Activated naive CD8-positive, alpha-beta T cell treated with anti-CD3 and anti-CD28 coated beads for 36 hours (primary cell): ENCODE data around the gene FBXL13. TPM values are rescaled to one million over a fixed set of nuclear protein-coding genes. Genes with fewer than 3 reads are reported as not detected.
"Not testable (repeated sequence)": the region's sequence is repeated elsewhere in the genome, so short reads cannot be mapped to it uniquely, and the experiment has no call there.

Source experiments
- DNase-seq: peaks from one replicate; pipeline ENCODE4 v3.0.0; 2021
- H3K27ac Mint-ChIP-seq: one replicate; pipeline ENCODE4 v1.8.0; 2022; ENCODE audit warnings: mild to moderate bottlenecking, moderate library complexity, mixed read lengths
- H3K27me3 Mint-ChIP-seq: one replicate; pipeline ENCODE4 v1.8.0; 2022; ENCODE audit warnings: mild to moderate bottlenecking, mixed read lengths
- H3K36me3 Mint-ChIP-seq: one replicate; pipeline ENCODE4 v1.8.0; 2021; ENCODE audit warnings: mild to moderate bottlenecking, mixed read lengths
- H3K4me1 Mint-ChIP-seq: one replicate; pipeline ENCODE4 v1.8.0; 2021; ENCODE audit warnings: mixed read lengths
- H3K4me3 Mint-ChIP-seq: one replicate; pipeline ENCODE4 v1.8.0; 2022; ENCODE audit warnings: mild to moderate bottlenecking, moderate library complexity, mixed read lengths
- H3K9me3 Mint-ChIP-seq: one replicate; pipeline ENCODE4 v1.8.0; 2022; ENCODE audit warnings: mixed read lengths
- total RNA-seq, 2 experiments: library from RNA; stranded (reverse); gene quantifications; one replicate each; pipeline ENCODE4 v1.2.3, GENCODE V29; 2021

FBXL13 gene
- under 1 TPM; 0.78 to 0.82 TPM for total RNA-seq

DNA sequence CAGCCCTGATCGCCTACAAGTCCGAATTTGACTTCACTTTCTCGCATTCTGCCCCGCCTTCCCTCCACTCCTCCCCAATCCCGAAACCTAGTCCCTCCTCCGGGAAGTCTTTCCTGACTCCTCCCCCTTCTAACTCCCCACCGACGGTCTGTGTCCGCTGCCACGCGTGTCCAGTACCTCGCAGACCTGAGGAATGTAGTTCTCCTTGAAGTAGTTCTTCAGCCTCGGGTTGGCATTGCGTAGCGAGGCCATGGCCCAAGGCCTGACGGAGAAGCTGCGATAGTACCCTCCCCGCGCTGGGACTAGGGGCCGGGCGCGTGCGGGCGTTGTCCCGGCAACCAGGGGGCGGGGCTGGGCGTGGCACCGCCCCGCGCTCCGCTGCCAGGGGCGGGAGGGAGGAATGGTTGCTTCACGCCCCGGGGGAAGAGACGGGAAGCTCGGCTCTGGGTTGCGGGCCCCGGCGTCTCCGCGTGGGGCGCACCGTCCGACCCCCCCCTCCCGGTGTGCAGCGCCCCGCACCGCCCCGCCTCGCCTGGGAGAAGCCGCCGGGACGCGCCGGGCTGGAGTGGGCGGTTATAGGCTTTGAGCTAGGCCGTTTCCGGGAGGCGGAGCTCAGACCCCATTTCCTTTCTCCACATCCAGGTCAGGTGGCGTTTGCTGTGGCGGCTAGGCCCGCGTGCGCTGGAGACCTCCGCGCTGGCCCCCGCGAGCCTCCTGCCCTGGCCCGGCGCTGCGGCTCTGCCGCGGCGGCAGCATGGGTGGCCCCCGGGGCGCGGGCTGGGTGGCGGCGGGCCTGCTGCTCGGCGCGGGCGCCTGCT is at the start of gene FBXL13, which contains the start of gene ARMC10:
FBXL13 (minus strand) TSS at position 278 of the 818 bp plus-strand sequence.
ARMC10 (plus strand) TSS at position 622 of the 818 bp plus-strand sequence; CDS start at position 755, 133 bp downstream.
- H3K4me1 Mint-ChIP-seq: peaks cover 38% of the 10 kb centered on the region
- H3K4me3 Mint-ChIP-seq: peak within 1 kb of the TSS; percentile 95
- H3K27me3 Mint-ChIP-seq: no peaks in the 10 kb centered on the region
- peaks cover 15% of the 10 kb centered on the region for H3K36me3 Mint-ChIP-seq
- H3K27ac Mint-ChIP-seq: peak within 1 kb of the TSS; percentile 94
- peak; percentile 90 for DNase-seq
- no peaks in the 10 kb centered on the region for H3K9me3 Mint-ChIP-seq

DNA sequence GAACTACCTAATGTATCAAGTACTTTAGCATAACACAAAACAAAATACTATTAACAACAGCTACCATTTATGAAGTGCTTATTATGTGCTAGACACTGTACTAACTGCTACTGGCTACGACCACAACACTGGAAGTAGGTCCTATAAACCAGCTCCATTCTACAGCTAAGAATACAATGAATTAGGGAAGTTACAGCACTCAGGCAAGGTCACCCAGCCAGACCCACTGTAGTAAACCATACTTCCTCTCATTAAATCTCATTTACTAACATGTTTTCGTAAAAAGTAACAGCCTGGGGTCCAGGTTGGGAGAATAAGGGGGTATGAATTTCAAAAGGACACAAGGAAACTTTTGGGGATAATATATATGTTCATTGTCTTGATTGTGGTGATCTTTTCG is 48.9 kb upstream of the FBXL13 start:
- H3K4me1 Mint-ChIP-seq: no peaks in the 10 kb centered on the region

DNA sequence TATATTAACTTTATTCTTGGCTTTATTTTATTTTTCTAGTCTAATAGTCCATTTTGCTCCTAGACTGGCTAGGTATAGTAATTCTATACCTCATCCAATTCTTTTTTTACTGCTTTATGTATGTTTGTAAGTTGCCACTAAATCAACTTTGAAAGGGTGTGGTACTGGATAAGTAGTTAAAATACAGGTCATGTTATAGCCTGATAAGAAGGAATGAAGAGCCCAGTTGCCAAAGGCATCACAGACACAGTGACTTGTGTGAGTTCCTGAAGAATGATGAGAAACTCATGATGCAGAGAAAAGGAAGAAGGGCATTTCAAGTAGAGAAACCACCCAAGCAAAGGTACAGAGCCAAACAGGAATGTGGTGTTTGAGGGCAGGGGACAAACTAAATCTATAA is 47.0 kb upstream of the FBXL13 start:
- H3K27ac Mint-ChIP-seq: no peak overlapping the region
- H3K9me3 Mint-ChIP-seq: no peaks in the 10 kb centered on the region
- DNase-seq: no peak
- H3K4me1 Mint-ChIP-seq: no peaks in the 10 kb centered on the region
- no peaks in the 10 kb centered on the region for H3K27me3 Mint-ChIP-seq
- peaks cover 22% of the 10 kb centered on the region for H3K36me3 Mint-ChIP-seq
- H3K4me3 Mint-ChIP-seq: no peak overlapping the region

More for the DNA sequence above, 48.9 kb upstream of the FBXL13 start:
- H3K9me3 Mint-ChIP-seq: no peaks in the 10 kb centered on the region
- no peak overlapping the region for H3K27ac Mint-ChIP-seq
- H3K36me3 Mint-ChIP-seq: peaks cover 29% of the 10 kb centered on the region
- H3K27me3 Mint-ChIP-seq: no peaks in the 10 kb centered on the region
- no peak for DNase-seq
- no peak overlapping the region for H3K4me3 Mint-ChIP-seq

DNA sequence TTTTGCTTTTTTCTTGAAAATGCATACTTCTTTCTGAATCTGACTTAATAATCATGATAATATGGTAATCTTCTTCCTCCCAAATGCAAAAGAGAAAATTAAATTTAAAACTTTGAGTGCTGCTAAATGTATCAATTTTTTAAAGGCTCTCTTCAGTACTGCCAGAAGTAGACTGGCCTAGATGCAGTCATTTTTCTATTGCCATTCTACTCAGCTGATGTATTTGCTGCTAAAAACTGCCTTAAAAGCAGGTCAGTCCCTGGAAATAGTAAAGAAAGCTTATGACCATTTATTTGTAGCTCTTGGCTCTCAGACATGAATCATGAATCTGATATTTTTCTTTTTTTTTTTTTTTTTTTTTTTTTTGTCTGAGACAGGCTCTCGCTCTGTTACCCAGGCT is 45.8 kb upstream of the FBXL13 start:
- DNase-seq: no peak
- Mint-ChIP-seq H3K9me3 (no peaks in the 10 kb centered on the region), H3K4me1 (no peaks in the 10 kb centered on the region), H3K27me3 (no peaks in the 10 kb centered on the region), H3K4me3 (no peak overlapping the region), H3K36me3 (peaks cover 20% of the 10 kb centered on the region), H3K27ac (no peak overlapping the region)

DNA sequence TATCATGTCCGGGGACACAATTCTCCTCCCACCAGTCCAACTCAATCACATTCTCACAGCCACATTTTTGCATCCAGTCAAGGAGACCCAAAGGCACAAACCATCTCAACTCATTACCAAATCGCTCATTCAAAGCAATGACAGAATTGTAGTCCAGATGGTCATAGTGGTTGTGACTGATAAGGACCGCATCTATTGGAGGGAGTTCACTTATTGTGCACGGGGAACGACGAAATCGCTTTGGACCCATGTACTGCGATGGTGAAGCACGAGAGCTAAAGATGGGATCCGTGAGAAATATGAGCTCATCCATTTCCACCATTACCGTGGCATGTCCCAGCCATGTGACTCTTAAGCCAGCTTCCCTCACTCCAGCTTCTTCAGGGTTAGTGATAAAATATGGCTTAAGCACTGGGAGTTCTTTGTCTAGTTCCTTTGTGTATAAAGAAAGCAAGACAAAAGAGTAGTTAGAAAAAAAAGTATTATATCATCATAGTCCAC is 45.2 kb upstream of the FBXL13 start:
- DNase-seq: no peak
- no peak overlapping the region for H3K4me3 Mint-ChIP-seq
- H3K27me3 Mint-ChIP-seq: no peaks in the 10 kb centered on the region
- peaks cover 20% of the 10 kb centered on the region for H3K36me3 Mint-ChIP-seq
- H3K4me1 Mint-ChIP-seq: no peaks in the 10 kb centered on the region
- no peak overlapping the region for H3K27ac Mint-ChIP-seq
- no peaks in the 10 kb centered on the region for H3K9me3 Mint-ChIP-seq

DNA sequence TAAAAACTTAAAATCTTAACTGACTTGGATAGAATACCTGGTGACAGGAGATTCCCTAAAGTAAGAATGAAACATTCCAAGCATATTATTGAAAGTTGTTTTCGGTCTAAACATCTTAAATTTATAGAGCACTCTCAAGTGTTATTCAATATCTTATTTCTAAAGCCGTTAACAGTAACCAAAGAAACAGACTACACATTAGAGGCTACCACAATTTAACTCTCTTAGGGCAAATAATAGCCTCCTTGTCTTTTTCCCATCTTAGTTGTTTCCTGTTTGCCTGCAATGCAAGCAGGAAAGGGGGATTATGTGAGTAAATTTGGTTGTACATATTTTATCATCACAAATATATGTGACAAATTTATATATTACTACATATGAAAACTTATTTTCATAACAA is 42.9 kb upstream of the FBXL13 start:
- Mint-ChIP-seq H3K4me1 (peaks cover 2% of the 10 kb centered on the region), H3K36me3 (peaks cover 29% of the 10 kb centered on the region), H3K4me3 (no peak overlapping the region), H3K27me3 (no peaks in the 10 kb centered on the region), H3K27ac (no peak overlapping the region), H3K9me3 (peaks cover 1% of the 10 kb centered on the region)
- no peak for DNase-seq

DNA sequence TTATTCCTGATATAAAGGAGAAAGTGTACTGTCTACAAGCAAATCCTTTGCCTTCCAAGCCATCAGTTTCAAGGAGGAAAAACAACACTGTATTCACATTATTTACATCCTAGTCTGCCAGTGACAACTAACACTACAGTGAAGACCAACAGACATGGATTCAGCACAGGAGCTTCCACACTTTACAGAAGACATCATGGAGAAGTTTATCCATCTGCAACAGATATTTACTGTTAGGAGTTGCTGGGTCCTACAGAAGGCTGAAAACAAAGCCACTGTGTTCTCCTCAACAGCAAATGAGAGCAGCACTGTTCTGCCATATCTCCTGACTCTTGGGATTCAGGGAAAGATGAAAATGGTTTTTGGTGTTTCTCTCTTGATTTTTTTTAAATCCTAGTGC is 42.4 kb upstream of the FBXL13 start:
- no peak overlapping the region for H3K4me3 Mint-ChIP-seq
- H3K27me3 Mint-ChIP-seq: no peaks in the 10 kb centered on the region
- peaks cover 34% of the 10 kb centered on the region for H3K36me3 Mint-ChIP-seq
- H3K9me3 Mint-ChIP-seq: peaks cover 1% of the 10 kb centered on the region
- peaks cover 2% of the 10 kb centered on the region for H3K4me1 Mint-ChIP-seq
- no peak for DNase-seq
- H3K27ac Mint-ChIP-seq: no peak overlapping the region

DNA sequence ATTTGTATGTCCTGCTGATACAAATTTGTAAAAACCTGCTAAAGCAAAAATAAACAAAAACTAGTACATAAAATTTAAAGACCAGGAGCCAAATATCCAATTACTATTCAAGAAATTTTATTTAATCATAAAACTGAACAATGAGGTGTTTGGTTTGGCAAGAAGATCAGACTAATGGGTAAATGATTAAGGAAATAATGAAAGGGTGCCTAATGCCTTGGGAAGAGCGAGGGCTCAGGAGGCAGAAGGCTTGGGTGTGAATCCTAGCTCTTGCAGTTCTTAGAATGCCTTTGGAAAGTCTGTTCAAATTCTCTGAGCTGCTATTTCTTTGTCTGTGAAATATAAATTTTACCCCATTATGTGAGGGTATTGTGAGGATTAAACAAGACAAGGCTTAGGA is 41.9 kb upstream of the FBXL13 start:
- no peak for DNase-seq
- Mint-ChIP-seq H3K27me3 (no peaks in the 10 kb centered on the region), H3K36me3 (peaks cover 35% of the 10 kb centered on the region), H3K27ac (no peak overlapping the region), H3K9me3 (peaks cover 5% of the 10 kb centered on the region), H3K4me3 (no peak overlapping the region), H3K4me1 (peaks cover 2% of the 10 kb centered on the region)

DNA sequence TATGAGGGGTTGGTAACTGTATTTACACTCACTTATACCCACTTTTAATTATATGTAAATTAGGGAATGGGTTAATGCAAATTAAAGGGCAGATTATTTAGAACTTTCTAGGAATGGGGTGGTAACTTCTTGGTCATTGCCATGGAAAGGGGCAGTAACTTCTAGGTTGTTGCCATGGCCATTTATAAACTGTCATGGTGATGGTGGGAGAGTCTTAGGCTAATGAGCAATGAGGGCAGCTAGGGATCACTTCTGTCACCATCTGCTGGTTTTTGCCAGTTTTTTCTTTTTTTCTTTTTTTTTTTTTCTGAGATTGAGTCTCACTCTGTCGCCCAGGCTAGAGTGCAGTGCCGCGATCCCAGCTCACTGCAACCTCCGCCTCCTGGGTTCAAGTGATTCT is 41.2 kb upstream of the FBXL13 start:
- H3K9me3 Mint-ChIP-seq: peaks cover 10% of the 10 kb centered on the region
- H3K27ac Mint-ChIP-seq: no peak overlapping the region
- H3K4me1 Mint-ChIP-seq: peaks cover 2% of the 10 kb centered on the region
- H3K4me3 Mint-ChIP-seq: no peak overlapping the region
- peaks cover 40% of the 10 kb centered on the region for H3K36me3 Mint-ChIP-seq
- no peak for DNase-seq
- H3K27me3 Mint-ChIP-seq: no peaks in the 10 kb centered on the region

DNA sequence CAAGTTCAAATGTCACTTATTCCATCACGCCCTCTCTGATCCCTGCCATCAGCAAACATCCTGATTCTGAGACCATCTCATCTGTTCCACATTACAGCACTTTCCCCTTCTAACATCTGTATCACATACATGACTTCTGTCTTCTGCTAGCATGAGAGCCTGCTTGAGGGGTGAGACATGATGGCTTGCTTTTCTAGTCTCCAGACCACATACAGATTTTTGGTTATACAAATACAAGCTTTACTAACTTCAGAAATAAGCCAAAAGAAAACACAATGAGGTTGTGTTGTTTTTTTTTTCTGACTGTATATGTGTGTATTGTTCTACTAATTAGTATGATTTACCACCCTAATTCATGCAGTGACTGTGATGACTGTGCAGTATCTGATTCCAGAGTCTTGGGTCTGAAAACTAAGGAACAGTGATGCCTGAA is 40.0 kb upstream of the FBXL13 start:
- DNase-seq: no peak
- H3K9me3 Mint-ChIP-seq: peaks cover 18% of the 10 kb centered on the region
- no peaks in the 10 kb centered on the region for H3K27me3 Mint-ChIP-seq
- no peak overlapping the region for H3K4me3 Mint-ChIP-seq
- H3K27ac Mint-ChIP-seq: no peak overlapping the region
- H3K4me1 Mint-ChIP-seq: peaks cover 2% of the 10 kb centered on the region
- peaks cover 47% of the 10 kb centered on the region for H3K36me3 Mint-ChIP-seq

DNA sequence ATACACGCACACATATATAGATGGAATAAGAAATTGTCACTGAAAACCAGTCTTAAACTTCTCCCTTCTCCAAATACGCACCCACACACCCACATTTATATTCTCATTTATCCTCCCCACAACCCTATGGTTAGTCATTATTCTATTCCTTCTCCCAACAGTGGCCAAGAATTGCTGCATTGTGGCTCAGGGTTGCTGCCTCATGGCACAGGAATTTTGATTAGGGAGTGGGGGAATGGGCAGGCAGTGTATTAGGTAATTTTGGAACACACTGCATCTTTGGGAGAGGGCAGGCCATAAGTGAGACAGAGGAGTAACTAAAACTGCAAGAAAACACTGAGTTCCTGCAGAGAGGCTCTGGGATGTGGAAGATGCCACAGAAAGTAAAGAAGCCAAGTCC is 38.6 kb upstream of the FBXL13 start:
- no peak for DNase-seq
- peaks cover 7% of the 10 kb centered on the region for H3K4me1 Mint-ChIP-seq
- H3K27ac Mint-ChIP-seq: no peak overlapping the region
- no peak overlapping the region for H3K4me3 Mint-ChIP-seq
- H3K9me3 Mint-ChIP-seq: peaks cover 23% of the 10 kb centered on the region
- no peaks in the 10 kb centered on the region for H3K27me3 Mint-ChIP-seq
- H3K36me3 Mint-ChIP-seq: peaks cover 53% of the 10 kb centered on the region

DNA sequence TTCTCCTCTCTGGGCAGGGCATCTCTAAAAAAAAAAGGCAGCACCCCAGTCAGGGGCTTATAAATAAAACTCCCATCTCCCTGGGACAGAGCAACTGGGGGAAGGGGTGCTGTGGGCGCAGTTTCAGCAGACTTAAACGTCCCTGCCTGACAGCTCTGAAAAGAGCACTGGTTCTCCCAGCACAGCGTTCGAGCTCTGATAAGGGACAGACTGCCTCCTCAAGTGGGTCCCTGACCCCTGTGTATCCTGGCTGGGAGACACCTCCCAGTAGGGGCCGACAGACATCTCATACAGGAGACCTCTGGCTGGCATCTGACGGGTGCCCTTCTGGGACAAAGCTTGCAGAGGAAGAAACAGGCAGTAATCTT is 32.1 kb upstream of the FBXL13 start:
- H3K27ac Mint-ChIP-seq, H3K4me1 Mint-ChIP-seq, DNase-seq, H3K4me3 Mint-ChIP-seq, H3K27me3 Mint-ChIP-seq: not testable (repeated sequence)
- Mint-ChIP-seq H3K9me3 (peaks cover 20% of the 10 kb centered on the region), H3K36me3 (peaks cover 49% of the 10 kb centered on the region)

DNA sequence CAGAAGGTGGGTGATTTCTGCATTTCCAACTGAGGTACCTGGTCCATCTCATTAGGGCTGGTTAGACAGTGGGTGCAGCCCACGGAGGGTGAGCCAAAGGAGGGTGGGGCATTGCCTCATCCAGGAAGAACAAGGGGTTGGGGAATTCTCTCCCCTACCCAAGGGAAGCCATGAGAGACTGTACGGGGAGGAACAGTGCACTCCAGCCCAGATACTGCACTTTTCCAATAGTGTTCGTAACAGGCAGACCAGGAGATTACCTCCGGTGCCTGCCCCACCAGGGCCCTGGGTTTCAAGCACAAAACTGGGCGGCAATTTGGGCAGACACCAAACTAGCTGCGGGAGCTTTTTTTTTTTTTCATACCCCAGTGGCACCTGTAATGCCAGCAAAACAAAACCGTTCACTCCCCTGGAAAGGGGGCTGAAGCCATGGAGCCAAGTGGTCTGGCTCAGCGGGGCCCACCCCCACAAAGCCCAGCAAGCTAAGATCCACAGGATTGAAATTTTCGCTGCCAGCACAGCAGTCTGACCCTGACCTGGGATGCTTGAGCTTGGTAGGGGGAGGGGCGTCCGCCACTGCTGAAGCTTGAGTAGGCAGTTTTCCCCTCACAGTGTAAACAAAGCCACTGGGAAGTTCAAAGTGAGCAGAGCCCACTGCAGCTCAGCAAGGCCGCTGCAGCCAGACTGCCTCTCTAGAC is 31.6 kb upstream of the FBXL13 start:
- peaks cover 8% of the 10 kb centered on the region for H3K4me1 Mint-ChIP-seq
- H3K9me3 Mint-ChIP-seq: peaks cover 17% of the 10 kb centered on the region
- H3K27me3 Mint-ChIP-seq: no peaks in the 10 kb centered on the region
- DNase-seq: no peak
- no peak overlapping the region for H3K27ac Mint-ChIP-seq
- H3K36me3 Mint-ChIP-seq: peaks cover 46% of the 10 kb centered on the region
- no peak overlapping the region for H3K4me3 Mint-ChIP-seq

DNA sequence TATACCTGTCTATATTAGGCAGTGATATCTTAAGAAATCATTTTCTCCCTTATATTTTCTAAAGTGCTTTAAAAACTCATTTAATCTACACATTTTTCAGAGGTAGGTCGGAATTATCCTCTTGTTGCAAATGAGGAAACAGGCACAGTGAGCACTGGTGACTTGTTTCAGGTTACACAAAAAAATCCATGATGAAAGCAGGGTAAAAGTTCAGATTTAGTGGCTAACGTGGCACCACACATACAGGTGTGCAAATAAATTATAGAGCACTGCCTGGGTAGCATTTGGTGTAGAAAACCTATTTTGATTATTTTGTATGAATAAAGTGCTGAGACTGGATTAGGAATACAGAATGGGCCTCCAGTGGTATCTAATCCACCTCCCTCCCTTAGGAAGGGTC is 26.9 kb upstream of the FBXL13 start:
- Mint-ChIP-seq H3K36me3 (peaks cover 21% of the 10 kb centered on the region), H3K27ac (no peak overlapping the region), H3K4me3 (no peak overlapping the region), H3K9me3 (no peaks in the 10 kb centered on the region), H3K4me1 (no peaks in the 10 kb centered on the region), H3K27me3 (no peaks in the 10 kb centered on the region)
- no peak for DNase-seq

DNA sequence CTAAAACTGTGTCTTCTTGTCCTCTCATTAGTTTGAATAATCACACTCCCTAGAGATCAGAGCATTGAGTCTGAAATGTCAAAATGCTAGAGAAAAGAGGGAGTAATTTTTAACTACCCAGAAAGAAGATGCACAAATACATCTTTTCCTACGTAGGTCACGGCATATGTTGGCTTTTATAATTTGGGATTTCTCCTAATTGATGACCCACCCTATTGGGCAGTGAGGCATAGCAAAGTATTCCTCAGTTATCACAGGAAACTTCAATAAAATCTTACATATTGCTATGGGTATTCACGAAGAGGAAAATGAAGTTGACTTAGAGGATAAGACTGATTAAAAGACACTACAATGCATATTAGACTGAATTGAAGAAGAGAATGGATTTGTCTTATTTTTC is 25.8 kb upstream of the FBXL13 start:
- Mint-ChIP-seq H3K9me3 (no peaks in the 10 kb centered on the region), H3K4me3 (no peak overlapping the region), H3K4me1 (no peaks in the 10 kb centered on the region), H3K27me3 (no peaks in the 10 kb centered on the region), H3K27ac (peak overlapping the region; percentile 51), H3K36me3 (peaks cover 23% of the 10 kb centered on the region)
- no peak for DNase-seq
